AG10803 (cell line): ENCODE measurements around the gene RPS28.
"Not testable (repeated sequence)": the region's sequence is repeated elsewhere in the genome, so short reads cannot be mapped to it uniquely, and the experiment has no call there.

Experiments used
- DNase-seq: peaks from one replicate; pipeline ENCODE4 v3.0.0; 2010; ENCODE audit warnings: low read depth
- H3K4me3 ChIP-seq: 2 replicates; pipeline ENCODE4 v1.5.1; 2011; ENCODE audit warnings: mild to moderate bottlenecking, low read length, control low read depth
- CTCF ChIP-seq: conservative IDR thresholded peaks from 2 replicates; pipeline ENCODE4 v1.5.1; 2011; ENCODE audit warnings: mild to moderate bottlenecking, low read length, control low read depth, inconsistent platforms

RPS28 gene

DNA sequence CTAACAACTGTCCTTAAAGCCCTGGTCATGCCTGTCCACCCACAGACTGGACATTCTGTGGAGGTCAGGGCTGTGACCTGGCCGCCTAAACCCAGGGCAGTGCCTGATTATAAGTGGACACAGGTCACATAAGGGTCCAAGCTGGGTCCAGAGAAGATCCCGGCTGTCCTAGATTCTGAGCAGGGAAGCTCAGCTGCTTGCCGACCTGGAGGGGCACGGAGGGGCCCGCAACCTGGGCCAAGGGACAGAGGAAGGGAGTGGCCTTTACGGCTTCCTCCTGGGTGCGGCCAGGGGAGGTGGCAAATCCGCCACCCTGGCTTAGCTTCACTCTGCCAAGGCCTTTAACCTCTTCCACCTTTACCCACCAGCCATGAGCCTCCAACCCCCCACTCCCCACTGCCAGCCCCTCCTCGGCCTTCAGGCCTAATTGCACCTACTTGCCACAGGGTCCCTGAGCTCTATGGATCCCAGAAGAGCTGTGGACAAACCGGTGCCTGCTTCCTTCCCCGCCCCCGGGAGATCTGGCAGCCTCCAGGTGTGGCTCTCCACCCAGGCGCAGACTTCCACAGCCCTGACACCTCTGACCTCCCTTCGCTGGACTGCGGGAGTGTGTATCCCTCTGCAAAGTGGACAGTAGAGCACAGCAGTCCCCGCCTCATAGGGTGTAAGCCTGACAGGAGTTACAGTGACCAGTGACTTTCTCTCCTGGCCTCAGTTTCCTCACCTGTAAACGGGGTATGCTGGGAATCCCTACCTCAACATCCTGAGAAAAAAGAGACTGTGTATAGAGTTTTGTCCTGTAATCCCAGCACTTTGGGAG is 14.9 kb upstream of the RPS28 start:
- no peak for TF ChIP-seq CTCF
- no peak for DNase-seq
- no peak overlapping the region for H3K4me3 ChIP-seq

GRCh38 chr19:8307400-8307964 is 13.8 kb upstream of the RPS28 start:
- no peak for TF ChIP-seq CTCF
- H3K4me3 ChIP-seq: peak overlapping the region; percentile 66
- no peak for DNase-seq

DNA sequence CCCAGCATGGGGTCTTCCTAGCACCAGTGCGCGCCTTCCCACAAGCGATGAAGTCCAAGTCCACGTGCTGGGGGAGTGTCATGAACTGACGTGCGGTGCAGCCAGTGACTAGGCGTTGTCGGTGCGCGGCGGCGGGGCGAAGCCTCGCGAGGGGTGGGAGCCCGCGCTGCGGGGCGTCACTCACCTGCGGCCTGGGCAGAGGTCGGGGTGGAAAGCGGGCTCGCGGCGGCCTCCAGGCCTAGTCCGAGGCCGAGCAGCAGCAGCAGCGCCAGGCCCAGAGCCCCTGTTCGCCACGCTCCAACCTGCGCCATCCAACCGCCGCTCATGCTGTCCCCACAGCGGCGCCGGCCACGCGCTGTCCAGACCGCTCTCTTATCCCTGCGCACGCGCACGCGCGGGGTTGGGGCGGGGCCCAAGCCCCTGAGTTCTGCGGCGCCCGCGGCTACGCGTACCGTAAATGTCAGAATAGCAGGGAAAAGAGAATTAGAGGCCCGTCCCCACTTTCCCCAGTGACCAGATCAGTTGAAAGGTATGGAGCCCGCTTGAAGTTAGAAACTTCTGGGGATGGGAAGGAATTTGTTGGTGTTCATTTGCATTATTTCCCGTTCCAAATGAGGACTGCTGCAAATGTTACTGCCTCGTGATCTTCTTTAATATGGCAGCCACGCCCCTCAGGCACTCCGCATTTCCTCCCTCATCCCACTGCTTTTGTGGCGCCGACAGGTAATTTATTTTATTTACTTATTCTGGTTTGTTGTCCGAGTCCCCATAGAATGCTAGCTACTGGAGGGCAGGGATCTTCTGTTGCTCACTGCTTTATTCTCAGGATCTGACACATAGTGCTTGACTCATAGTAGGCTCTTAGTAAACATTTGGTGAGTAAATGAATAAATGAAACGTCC is 13.1 kb upstream of the RPS28 start, which contains the start of gene CD320:
Gene CD320 (minus strand): TSS at position 394 of the 902 bp plus-strand sequence. CDS start 68 bp downstream, at position 326.
- H3K4me3 ChIP-seq: peak within 1 kb of the TSS; percentile 66
- peak; percentile 83 for DNase-seq
- no peak for TF ChIP-seq CTCF

- no peak for DNase-seq
- TF ChIP-seq CTCF: no peak
- no peak overlapping the region for H3K4me3 ChIP-seq
Observed at GRCh38 chr19:8308891-8309291, 12.4 kb upstream of the RPS28 start.

DNA sequence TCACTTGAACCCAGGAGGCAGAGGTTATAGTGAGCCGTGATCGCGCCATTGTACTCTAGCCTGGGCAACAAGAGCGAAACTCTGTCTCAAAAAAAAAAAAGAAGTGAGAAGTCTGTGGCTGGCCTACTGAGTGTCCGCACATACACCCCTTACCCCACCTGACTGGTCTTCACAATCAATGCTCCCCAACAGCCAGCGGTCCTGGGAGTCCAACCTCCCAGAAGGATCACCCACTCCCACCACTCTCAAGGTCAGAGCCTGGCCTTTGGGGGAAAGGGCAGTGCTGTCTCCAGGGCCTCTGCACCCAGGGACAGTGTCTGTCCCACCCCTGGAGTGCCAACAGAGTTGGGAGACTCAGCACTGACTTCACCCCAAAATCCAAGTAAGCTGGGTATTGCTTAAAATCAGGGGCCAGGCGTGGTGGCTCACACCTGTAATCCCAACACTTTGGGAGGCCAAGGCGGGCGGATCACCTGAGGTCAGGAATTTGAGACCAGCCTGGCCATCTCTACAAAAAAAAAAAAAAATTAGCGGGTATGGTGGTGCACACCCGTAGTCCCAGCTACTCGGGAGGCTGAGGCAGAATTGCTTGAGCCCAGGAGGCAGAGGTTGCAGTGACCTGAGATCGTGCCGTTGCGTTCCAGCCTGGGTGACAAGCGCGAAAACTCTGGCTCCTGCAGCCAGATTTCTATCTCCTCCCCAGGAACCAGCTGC is 10.8 kb upstream of the RPS28 start:
- H3K4me3 ChIP-seq: no peak overlapping the region
- TF ChIP-seq CTCF: no peak
- DNase-seq: no peak

DNA sequence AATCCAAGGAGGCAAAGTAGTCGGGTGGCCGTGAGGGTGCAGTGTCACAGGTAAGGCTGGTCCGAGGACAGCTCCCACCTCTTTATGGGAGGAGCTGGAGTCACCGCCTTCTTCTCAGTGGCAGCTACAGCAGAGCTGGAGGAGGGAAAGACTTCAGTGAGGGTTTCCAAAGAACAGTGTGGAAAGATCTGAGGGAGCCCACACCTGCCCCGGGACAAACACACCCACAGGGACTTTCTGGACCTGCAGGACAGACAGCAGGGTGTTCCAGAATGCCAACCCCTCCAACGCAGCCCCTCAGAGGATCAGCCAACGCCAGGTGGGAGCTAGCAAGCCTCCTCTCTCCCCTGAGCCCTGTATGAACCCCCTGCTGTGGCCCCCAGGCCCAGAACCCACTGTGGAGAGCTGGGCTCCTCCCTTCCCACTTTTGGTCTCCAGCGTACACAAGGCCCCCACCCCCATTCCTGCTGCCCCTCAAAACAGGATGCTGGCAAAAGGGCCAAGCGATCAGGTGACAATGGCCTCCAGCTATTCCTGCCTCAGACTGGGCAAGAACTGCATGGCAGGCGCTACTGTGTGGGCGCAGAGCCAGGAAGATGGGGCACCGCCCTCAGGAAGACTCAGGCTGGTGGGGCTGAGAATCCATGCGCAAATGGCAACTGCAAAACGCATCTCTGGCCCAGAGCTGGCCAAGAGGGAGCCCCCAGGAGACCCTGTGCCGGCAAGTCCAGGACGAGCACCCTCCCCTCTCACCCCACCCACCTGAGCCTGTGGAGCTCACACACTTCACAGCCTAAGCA is 9.6 kb upstream of the RPS28 start:
- TF ChIP-seq CTCF: no peak
- DNase-seq: no peak

DNA sequence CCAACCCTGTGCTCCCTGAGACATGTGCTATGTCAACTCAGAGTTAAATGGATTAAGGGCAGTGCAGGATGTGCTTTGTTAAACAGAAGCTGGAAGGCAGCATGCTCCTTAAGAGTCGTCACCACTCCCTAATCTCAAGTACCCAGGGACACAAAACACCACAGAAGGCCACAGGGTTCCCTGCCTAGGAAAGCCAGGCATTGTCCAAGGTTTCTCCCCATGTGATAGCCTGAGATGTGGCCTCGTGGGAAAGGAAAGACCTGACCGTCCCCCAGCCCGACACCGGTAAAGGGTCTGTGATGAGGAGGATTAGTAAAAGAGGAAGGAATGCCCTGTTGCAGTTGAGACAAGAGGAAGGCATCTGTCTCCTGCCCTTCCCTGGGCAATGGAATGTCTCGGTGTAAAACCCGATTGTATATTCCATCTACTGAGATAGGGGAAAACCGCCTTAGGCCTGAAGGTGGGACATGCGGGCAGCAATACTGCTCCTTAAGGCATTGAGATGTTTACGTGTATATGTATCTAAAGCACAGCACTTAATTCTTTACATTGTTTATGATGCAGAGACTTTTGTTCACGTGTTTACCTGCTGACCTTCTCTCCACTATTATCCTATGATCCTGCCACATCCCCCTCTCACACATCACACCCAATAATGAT is 6.2 kb upstream of the RPS28 start:
- not testable (repeated sequence) for DNase-seq, H3K4me3 ChIP-seq

More for the DNA sequence above, 9.6 kb upstream of the RPS28 start:
- no peak overlapping the region for H3K4me3 ChIP-seq
